Measurements from ENCODE around the gene FXYD2. TPM values are rescaled to one million over a fixed set of nuclear protein-coding genes. Genes with fewer than 3 reads are reported as not detected.

Gene FXYD2
- total RNA-seq, 1 donor from 2014 or later, result 3.6 TPM

Other genes starting within 250 kb of the FXYD2 start
- 0.31 TPM for gene DSCAML1, start 27.5 kb downstream of the FXYD2 start, total RNA-seq
- 78.6 TPM for gene FXYD6, start 51.9 kb upstream of the FXYD2 start, total RNA-seq
- gene TMPRSS13, start 104.7 kb upstream of the FXYD2 start, total RNA-seq, result 2.2 TPM
- 5.9 TPM for gene IL10RA, start 161.7 kb upstream of the FXYD2 start, total RNA-seq